ENCODE results near the gene ZNF793. TPM values are rescaled to one million over a fixed set of nuclear protein-coding genes. Genes with fewer than 3 reads are reported as not detected.
A peak's percentile ranks its signal among the peaks of the same experiment; 100 is the strongest.

The ZNF793 gene
- polyA plus RNA-seq, 1 donor (not counting 4 experiments of a cell fraction or from before 2014, with no cell fraction given), result 6.8 TPM

DNA sequence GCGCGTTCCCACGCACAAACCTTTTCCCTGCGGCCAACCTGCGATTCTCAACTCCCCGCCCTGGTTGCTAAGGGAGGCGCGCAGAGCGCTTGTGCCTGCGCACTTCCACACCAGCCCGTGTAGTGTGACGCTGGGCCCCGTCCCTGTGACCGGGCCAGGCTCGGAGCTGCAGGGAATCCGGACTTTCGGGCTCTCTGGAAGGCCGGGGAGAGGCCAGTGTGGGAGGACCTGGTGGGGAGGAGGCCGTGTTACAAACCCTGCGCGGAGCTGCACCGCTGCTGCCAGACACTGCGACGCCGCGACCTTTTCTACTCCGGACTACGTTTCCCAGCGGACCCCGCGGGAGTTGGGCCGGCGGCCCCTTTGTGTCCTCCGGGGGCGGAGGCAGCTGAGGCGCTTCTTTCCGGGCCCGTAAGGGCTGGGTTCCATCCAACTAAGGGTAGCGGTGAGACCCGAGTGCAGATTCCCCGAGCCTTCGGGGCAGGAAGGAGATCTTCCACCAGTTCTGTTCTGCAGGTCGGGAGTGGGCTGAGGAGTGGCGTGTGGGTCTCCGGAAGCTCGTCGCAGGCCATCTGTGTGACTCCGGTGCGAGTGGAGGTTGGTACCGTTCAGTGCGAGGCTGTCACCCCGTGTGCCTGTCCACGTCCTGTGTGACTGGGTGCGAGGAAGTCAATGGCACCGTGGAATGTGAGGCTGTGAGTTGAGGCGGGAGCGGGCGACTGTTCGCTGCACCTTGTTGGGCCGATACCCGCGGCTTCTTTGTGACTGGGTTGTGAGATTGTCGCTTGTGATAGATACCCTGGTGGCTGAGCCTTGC, 37.6 kb upstream of the ZNF793 start, which contains the start of gene ZNF570:
Gene ZNF570, plus strand, starts transcription at position 396 of the 817 bp plus-strand sequence. CDS start 999 bp downstream, outside the sequence.
- Histone ChIP-seq H3K4me3 (ENCODE audit: control insufficient read depth in 2 of 3, extremely low read depth in 1 of 3, insufficient read depth in 2 of 3, low read depth in 1 of 3, low read length in 3 of 3) (peak within 1 kb of the TSS; percentile 79 to 90 (median 88)), H3K9me1 (ENCODE audit: control insufficient read depth, extremely low read depth, insufficient read depth, low read length) (no peaks in the 10 kb centered on the region), H3K27me3 (ENCODE audit: control insufficient read depth, extremely low read depth, insufficient read depth, low read length) (no peaks in the 10 kb centered on the region), H3K9me3 (ENCODE audit: control insufficient read depth, low read depth, low read length) (no peaks in the 10 kb centered on the region), H3K4me1 (ENCODE audit: control insufficient read depth, extremely low read depth, insufficient read depth, low read length) (peaks cover 6% of the 10 kb centered on the region), H4K20me1 (ENCODE audit: control insufficient read depth, extremely low read depth, insufficient read depth, low read length) (no peaks in the 10 kb centered on the region), H3K9ac (ENCODE audit: control insufficient read depth, extremely low read depth, insufficient read depth, low read length) (peak within 1 kb of the TSS; percentile 75), H2AFZ (ENCODE audit: control insufficient read depth, low read length) (peak within 1 kb of the TSS; percentile 100), H3K79me2 (ENCODE audit: control insufficient read depth, insufficient read depth, low read length) (peaks cover 5% of the 10 kb centered on the region), H3K36me3 (ENCODE audit: control insufficient read depth in 2 of 2, extremely low read depth in 1 of 2, insufficient read depth in 2 of 2, low read length in 2 of 2) (peaks cover 0 to 4% of the 10 kb centered on the region in 2 experiments), H3K4me2 (ENCODE audit: control insufficient read depth, extremely low read depth, insufficient read depth, low read depth, low read length) (peak within 1 kb of the TSS; percentile 95), H3K27ac (ENCODE audit: control insufficient read depth, insufficient read depth, low read length) (peak within 1 kb of the TSS; percentile 29)
- FAIRE-seq (no peak), DNase-seq (ENCODE audit: low read depth, low spot score) (peak; percentile 35)
- dilution Hi-C loops (cut with MboI; ENCODE audit: extremely low pct_ligation_motif_present, low sequenced_read_pairs), result no loop called here
- no peak for TF ChIP-seq EZH2 (IDR thresholded peaks at IDR 0.05; ENCODE audit: low read length)
- TF ChIP-seq CTCF (optimal IDR thresholded peaks at IDR 0.05 in 1 of 3, IDR thresholded peaks at IDR 0.05 in 1 of 3, conservative IDR thresholded peaks at IDR 0.05 in 1 of 3; ENCODE audit: extremely low read depth in 1 of 3, insufficient read depth in 2 of 3, low read length in 3 of 3), result no peak

- H2AFZ ChIP-seq (ENCODE audit: control insufficient read depth, low read length), result no peak overlapping the region
- H4K20me1 ChIP-seq (ENCODE audit: control insufficient read depth, extremely low read depth, insufficient read depth, low read length), result no peaks in the 10 kb centered on the region
- TF ChIP-seq CTCF (optimal IDR thresholded peaks at IDR 0.05 in 1 of 3, IDR thresholded peaks at IDR 0.05 in 1 of 3, conservative IDR thresholded peaks at IDR 0.05 in 1 of 3; ENCODE audit: extremely low read depth in 1 of 3, insufficient read depth in 2 of 3, low read length in 3 of 3), result no peak
- TF ChIP-seq EZH2 (IDR thresholded peaks at IDR 0.05; ENCODE audit: low read length), result no peak
- H3K4me2 ChIP-seq (ENCODE audit: control insufficient read depth, extremely low read depth, insufficient read depth, low read depth, low read length), result peak overlapping the region; percentile 95
- no peaks in the 10 kb centered on the region for H3K27me3 ChIP-seq (ENCODE audit: control insufficient read depth, extremely low read depth, insufficient read depth, low read length)
- H3K79me2 ChIP-seq (ENCODE audit: control insufficient read depth, insufficient read depth, low read length), result peaks cover 5% of the 10 kb centered on the region
- H3K27ac ChIP-seq (ENCODE audit: control insufficient read depth, insufficient read depth, low read length), result no peak overlapping the region
- H3K4me3 ChIP-seq (ENCODE audit: control insufficient read depth in 2 of 3, extremely low read depth in 1 of 3, insufficient read depth in 2 of 3, low read depth in 1 of 3, low read length in 3 of 3), result peak overlapping the region in 1 of 3 experiments; percentile 88
- no peaks in the 10 kb centered on the region for H3K36me3 ChIP-seq (ENCODE audit: control insufficient read depth in 2 of 2, extremely low read depth in 1 of 2, insufficient read depth in 2 of 2, low read length in 2 of 2)
- H3K9me3 ChIP-seq (ENCODE audit: control insufficient read depth, low read depth, low read length), result no peaks in the 10 kb centered on the region
- H3K9me1 ChIP-seq (ENCODE audit: control insufficient read depth, extremely low read depth, insufficient read depth, low read length), result no peaks in the 10 kb centered on the region
- FAIRE-seq (no peak), DNase-seq (ENCODE audit: low read depth, low spot score) (no peak)
- no peak overlapping the region for H3K9ac ChIP-seq (ENCODE audit: control insufficient read depth, extremely low read depth, insufficient read depth, low read length)
- dilution Hi-C loops (cut with MboI; ENCODE audit: extremely low pct_ligation_motif_present, low sequenced_read_pairs), result no loop called here
- peaks cover 6% of the 10 kb centered on the region for H3K4me1 ChIP-seq (ENCODE audit: control insufficient read depth, extremely low read depth, insufficient read depth, low read length)
Observed at GRCh38 chr19:37470216-37470615, 36.5 kb upstream of the ZNF793 start.

Data from keratinocyte (primary cell).